Testis (tissue), 2 donors: ENCODE measurements around the gene SLFNL1.

Experiments
- POLR2A ChIP-seq: fragments of 450-650 bp; IDR thresholded peaks from one replicate; pipeline ENCODE4 v1.6.1; 2017; ENCODE audit warnings: antibody characterized with exemption, mild to moderate bottlenecking, moderate library complexity
- TF ChIP-seq, protein P1 (sequence below), 3 experiments: fragments of 450-650 bp in 2 of 3; fragments of 200-600 bp in 1 of 3; sonication (generic) in 1 of 3; IDR thresholded peaks; one replicate each; pipeline ENCODE4 v1.5.1; 2016 to 2019; ENCODE audit warnings: antibody characterized with exemption in 3 of 3, mild to moderate bottlenecking in 2 of 3, moderate library complexity in 1 of 3

DNA sequence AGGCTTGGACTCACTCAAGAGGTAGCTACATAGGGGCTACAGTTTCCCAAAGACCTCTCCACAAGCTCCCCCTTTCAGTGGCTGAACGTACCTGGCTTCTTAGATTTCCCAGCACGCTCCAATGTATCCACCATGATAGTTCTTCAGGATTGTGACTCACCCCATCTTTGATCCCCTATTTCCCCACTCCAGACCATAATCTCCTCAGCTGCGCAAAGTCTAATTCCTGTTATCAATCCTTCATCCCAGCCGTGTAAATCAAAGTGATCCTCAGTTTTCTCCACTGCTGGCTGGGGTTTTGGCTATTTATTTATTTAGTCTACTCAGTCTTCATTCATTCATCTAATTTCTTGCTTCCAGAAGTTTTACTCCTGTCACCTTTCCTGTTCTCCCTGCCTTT lies 55.1 kb downstream of the SLFNL1 start:
- TF ChIP-seq, protein P1, sequence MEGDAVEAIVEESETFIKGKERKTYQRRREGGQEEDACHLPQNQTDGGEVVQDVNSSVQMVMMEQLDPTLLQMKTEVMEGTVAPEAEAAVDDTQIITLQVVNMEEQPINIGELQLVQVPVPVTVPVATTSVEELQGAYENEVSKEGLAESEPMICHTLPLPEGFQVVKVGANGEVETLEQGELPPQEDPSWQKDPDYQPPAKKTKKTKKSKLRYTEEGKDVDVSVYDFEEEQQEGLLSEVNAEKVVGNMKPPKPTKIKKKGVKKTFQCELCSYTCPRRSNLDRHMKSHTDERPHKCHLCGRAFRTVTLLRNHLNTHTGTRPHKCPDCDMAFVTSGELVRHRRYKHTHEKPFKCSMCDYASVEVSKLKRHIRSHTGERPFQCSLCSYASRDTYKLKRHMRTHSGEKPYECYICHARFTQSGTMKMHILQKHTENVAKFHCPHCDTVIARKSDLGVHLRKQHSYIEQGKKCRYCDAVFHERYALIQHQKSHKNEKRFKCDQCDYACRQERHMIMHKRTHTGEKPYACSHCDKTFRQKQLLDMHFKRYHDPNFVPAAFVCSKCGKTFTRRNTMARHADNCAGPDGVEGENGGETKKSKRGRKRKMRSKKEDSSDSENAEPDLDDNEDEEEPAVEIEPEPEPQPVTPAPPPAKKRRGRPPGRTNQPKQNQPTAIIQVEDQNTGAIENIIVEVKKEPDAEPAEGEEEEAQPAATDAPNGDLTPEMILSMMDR (IDR thresholded peaks at IDR 0.05) = no peak
- no peak for TF ChIP-seq POLR2A
